Peyer's patch (tissue), 4 donors: Measurements from ENCODE around the gene EPHA10. TPM values are rescaled to one million over a fixed set of nuclear protein-coding genes. Genes with fewer than 3 reads are reported as not detected.
A peak's percentile ranks its signal among the peaks of the same experiment; 100 is the strongest.
"Not testable (repeated sequence)": the region's sequence is repeated elsewhere in the genome, so short reads cannot be mapped to it uniquely, and the experiment has no call there.

Experiments
- DNase-seq, 3 donors: peaks; one replicate each; pipeline ENCODE4 v3.0.0-alpha.2; 2017 to 2019
- H3K27ac ChIP-seq, 4 donors: fragments of 200-600 bp; sonication (generic); one replicate each; pipeline ENCODE4 v1.5.1; 2016 to 2019
- H3K27me3 ChIP-seq, 2 donors: fragments of 200-600 bp; sonication (generic); one replicate each; pipeline ENCODE4 v1.5.1; 2019
- H3K36me3 ChIP-seq, 3 donors: fragments of 200-600 bp; sonication (generic); one replicate each; pipeline ENCODE4 v1.5.1; 2016 to 2019
- H3K4me1 ChIP-seq, 4 donors: fragments of 200-600 bp; sonication (generic); one replicate each; pipeline ENCODE4 v1.5.1; 2016 to 2019
- H3K4me3 ChIP-seq, 4 donors: fragments of 200-600 bp; sonication (generic); 1 replicate in 3 of 4; 2 replicates in 1 of 4; pipeline ENCODE4 v1.5.1; 2016 to 2019; ENCODE audit warnings: mild to moderate bottlenecking in 1 of 4
- H3K9me3 ChIP-seq, 4 donors: fragments of 200-600 bp; sonication (generic); one replicate each; pipeline ENCODE4 v1.5.1; 2016 to 2019; ENCODE audit warnings: mild to moderate bottlenecking in 1 of 4
- CTCF ChIP-seq, 6 experiments: fragments of 450-650 bp in 4 of 6; fragments of 200-600 bp in 2 of 6; sonication (generic) in 1 of 6; IDR thresholded peaks; one replicate each; pipeline ENCODE4 v1.5.1; 2017 to 2019; ENCODE audit warnings: antibody characterized with exemption in 6 of 6, mild to moderate bottlenecking in 3 of 6, moderate library complexity in 1 of 6
- POLR2A ChIP-seq, 2 donors: fragments of 450-650 bp; IDR thresholded peaks; one replicate each; pipeline ENCODE4 v1.5.1; 2017; ENCODE audit warnings: antibody characterized with exemption in 2 of 2, mild to moderate bottlenecking in 2 of 2, moderate library complexity in 2 of 2
- total RNA-seq, 4 donors: library from RNA; depleted of rRNA; stranded (reverse); fragments of >200 nt; gene quantifications; one replicate each; pipeline ENCODE4 v1.1.0, GENCODE V29; 2016

The EPHA10 gene
- total RNA-seq, 4 donors from 2014 or later, result 9.9 to 67.8 (median 58.0) TPM

- Histone ChIP-seq H3K4me1 (peaks cover 7 to 29% (median 19%) of the 10 kb centered on the region in 4 donors), H3K36me3 (peaks cover 0 to 10% (median 0%) of the 10 kb centered on the region in 3 donors), H3K9me3 (no peaks in the 10 kb centered on the region), H3K27ac (peak overlapping the region; percentile 78 to 87 (median 86)), H3K27me3 (no peaks in the 10 kb centered on the region), H3K4me3 (peak overlapping the region; percentile 76 to 85 (median 82))
- peak in 2 of 3 donors; percentile 45 to 59 for DNase-seq
- TF ChIP-seq POLR2A (IDR thresholded peaks at IDR 0.05) (no peak), CTCF (IDR thresholded peaks at IDR 0.05) (peak in 2 of 6 experiments; percentile 14 to 23)
Measured at GRCh38 chr1:37691497-37692077, 73.3 kb downstream of the EPHA10 start.

- Histone ChIP-seq H3K4me3 (no peak overlapping the region), H3K27ac (no peak overlapping the region)
Measured at GRCh38 chr1:37688926-37689325, 76.0 kb downstream of the EPHA10 start.

GRCh38 chr1:37687764-37688163 is 77.2 kb downstream of the EPHA10 start:
- not testable (repeated sequence) for H3K27ac ChIP-seq, H3K9me3 ChIP-seq, DNase-seq, H3K4me3 ChIP-seq, H3K27me3 ChIP-seq
- Histone ChIP-seq H3K4me1 (peaks cover 7 to 25% (median 18%) of the 10 kb centered on the region in 4 donors), H3K36me3 (peaks cover 0 to 47% (median 0%) of the 10 kb centered on the region in 3 donors)

More at GRCh38 chr1:37688926-37689325, 76.0 kb downstream of the EPHA10 start:
- TF ChIP-seq CTCF (IDR thresholded peaks at IDR 0.05) (no peak), POLR2A (IDR thresholded peaks at IDR 0.05) (no peak)
- Histone ChIP-seq H3K9me3 (no peaks in the 10 kb centered on the region), H3K36me3 (peaks cover 0 to 36% (median 0%) of the 10 kb centered on the region in 3 donors), H3K4me1 (peaks cover 7 to 29% (median 19%) of the 10 kb centered on the region in 4 donors), H3K27me3 (no peaks in the 10 kb centered on the region)
- DNase-seq, result no peak

GRCh38 chr1:37685722-37686121 is 79.2 kb downstream of the EPHA10 start:
- Histone ChIP-seq H3K4me1 (peaks cover under 1 to 15% (median 8%) of the 10 kb centered on the region in 4 donors), H3K36me3 (peaks cover 0 to 50% (median 0%) of the 10 kb centered on the region in 3 donors), H3K4me3 (no peak overlapping the region), H3K27ac (no peak overlapping the region), H3K27me3 (no peaks in the 10 kb centered on the region), H3K9me3 (no peaks in the 10 kb centered on the region)
- TF ChIP-seq CTCF (IDR thresholded peaks at IDR 0.05), result no peak
- TF ChIP-seq POLR2A (IDR thresholded peaks at IDR 0.05), result no peak
- no peak for DNase-seq

- not testable (repeated sequence) for H3K27ac ChIP-seq, H3K27me3 ChIP-seq
- H3K36me3 ChIP-seq, result peaks cover 0 to 50% (median 0%) of the 10 kb centered on the region in 3 donors
Measured at GRCh38 chr1:37684182-37684581, 80.7 kb downstream of the EPHA10 start.

GRCh38 chr1:37682334-37682987 is 82.5 kb downstream of the EPHA10 start:
- Histone ChIP-seq H3K27me3 (no peaks in the 10 kb centered on the region), H3K27ac (no peak overlapping the region), H3K4me1 (no peaks in the 10 kb centered on the region), H3K9me3 (no peaks in the 10 kb centered on the region), H3K4me3 (no peak overlapping the region), H3K36me3 (peaks cover 0 to 44% (median 0%) of the 10 kb centered on the region in 3 donors)
- peak; percentile 62 to 89 (median 81) for DNase-seq
- peak; percentile 75 to 92 (median 87) for TF ChIP-seq CTCF (IDR thresholded peaks at IDR 0.05)
- TF ChIP-seq POLR2A (IDR thresholded peaks at IDR 0.05), result no peak

More at GRCh38 chr1:37684182-37684581, 80.7 kb downstream of the EPHA10 start:
- H3K9me3 ChIP-seq, DNase-seq, H3K4me3 ChIP-seq, H3K4me1 ChIP-seq: not testable (repeated sequence)
